H1 (cell line): ENCODE measurements around the gene LAMC3. TPM values are rescaled to one million over a fixed set of nuclear protein-coding genes. Genes with fewer than 3 reads are reported as not detected.

ENCODE experiments used
- CTCF ChIA-PET: fragments of 300-600 bp; sonication (Branson Sonifier 250); formaldehyde crosslinking; loops from one replicate; lab custom pipeline; 2021; ENCODE audit not compliant: partially characterized antibody; lab: Charles Lee
- POLR2A ChIA-PET: fragments of 300-600 bp; sonication (Branson Sonifier 250); formaldehyde crosslinking; loops from one replicate; lab custom pipeline; 2021; ENCODE audit warnings: inconsistent platforms; ENCODE audit not compliant: partially characterized antibody; lab: Charles Lee
- DNase-seq, 2 experiments: peaks; one replicate each; pipeline versions ENCODE4 v3.0.0 to v3.0.0-alpha.2; 2010 to 2022; ENCODE audit warnings: low spot score in 2 of 2, low read depth in 1 of 2, mixed read lengths in 1 of 2
- FAIRE-seq: peaks from 2 replicates; lab custom pipeline; 2011; peaks lifted over from hg19 to GRCh38; lab: Jason Lieb, UNC
- H2AFZ ChIP-seq: 2 replicates; pipeline ENCODE4 v1.8.1; 2012; ENCODE audit warnings: low read length, inconsistent platforms
- H2AK5ac ChIP-seq: 2 replicates; pipeline ENCODE4 v1.6.1; 2013; ENCODE audit warnings: low read depth, low read length
- H2BK120ac ChIP-seq: replicated peaks from 2 replicates; pipeline ENCODE3; 2013; ENCODE audit warnings: low read depth, low read length, inconsistent platforms
- H2BK12ac ChIP-seq: 2 replicates; pipeline ENCODE4 v1.6.1; 2013; ENCODE audit warnings: low read depth, low read length
- H2BK15ac ChIP-seq: 2 replicates; pipeline ENCODE4 v1.6.1; 2013; ENCODE audit warnings: low read length
- H2BK20ac ChIP-seq: 2 replicates; pipeline ENCODE4 v1.6.1; 2013; ENCODE audit warnings: low read length
- H2BK5ac ChIP-seq: 2 replicates; pipeline ENCODE4 v1.6.1; 2013; ENCODE audit warnings: low read depth, low read length
- H3K14ac ChIP-seq: 2 replicates; pipeline ENCODE4 v1.6.1; 2013; ENCODE audit warnings: inconsistent platforms; ENCODE audit not compliant: insufficient read length
- H3K18ac ChIP-seq: 2 replicates; pipeline ENCODE4 v1.6.1; 2013; ENCODE audit warnings: low read length; ENCODE audit errors: extremely low read depth
- H3K23ac ChIP-seq: 2 replicates; pipeline ENCODE4 v1.6.1; 2013; ENCODE audit warnings: inconsistent platforms; ENCODE audit not compliant: insufficient read length
- H3K23me2 ChIP-seq: 2 replicates; pipeline ENCODE4 v1.6.1; 2013; ENCODE audit warnings: low read depth, low read length
- H3K27ac ChIP-seq: 2 replicates; pipeline ENCODE4 v1.6.1; 2011; ENCODE audit warnings: low read depth, low read length, inconsistent platforms
- H3K27me3 ChIP-seq, 4 experiments: replicated peaks in 1 of 4; 1 replicate in 1 of 4; 2 replicates in 3 of 4; pipeline versions ENCODE4 v1.6.1 to v1.8.1; 2011 to 2013; ENCODE audit warnings: low read length in 3 of 4, mild to moderate bottlenecking in 3 of 4, inconsistent platforms in 2 of 4, mixed read lengths in 2 of 4, moderate library complexity in 1 of 4; ENCODE audit not compliant: control insufficient read depth in 3 of 4, insufficient read depth in 3 of 4; ENCODE audit errors: extremely low read depth in 1 of 4
- H3K36me3 ChIP-seq, 4 experiments: 2 replicates each; pipeline versions ENCODE4 v1.6.1 to v1.8.1; 2011 to 2013; ENCODE audit warnings: mild to moderate bottlenecking in 4 of 4, low read length in 3 of 4, moderate library complexity in 2 of 4, control low read depth in 1 of 4, inconsistent platforms in 1 of 4; ENCODE audit not compliant: insufficient read depth in 4 of 4, control insufficient read depth in 2 of 4
- H3K4ac ChIP-seq: replicated peaks from 2 replicates; pipeline ENCODE3; 2013; ENCODE audit warnings: low read length, low read depth, mixed read lengths, inconsistent platforms; ENCODE audit not compliant: insufficient read length
- H3K4me1 ChIP-seq, 4 experiments: replicated peaks in 1 of 4; 1 replicate in 1 of 4; 2 replicates in 3 of 4; pipeline versions ENCODE4 v1.6.1 to v1.8.1; 2011 to 2013; ENCODE audit warnings: low read length in 3 of 4, inconsistent platforms in 2 of 4, mixed read lengths in 1 of 4; ENCODE audit not compliant: insufficient read depth in 4 of 4, control insufficient read depth in 3 of 4
- H3K4me2 ChIP-seq, 2 experiments: 2 replicates each; pipeline versions ENCODE4 v1.6.1 to v1.8.1; 2011 to 2013; ENCODE audit warnings: low read depth in 2 of 2, low read length in 2 of 2, control low read depth in 1 of 2, inconsistent platforms in 1 of 2, mild to moderate bottlenecking in 1 of 2; ENCODE audit not compliant: insufficient read depth in 1 of 2
- H3K4me3 ChIP-seq, 4 experiments: fragments of 200-600, 300-600 bp in 1 of 4; sonication (generic), shearing (Covaris generic), sonication (Bioruptor Twin) in 1 of 4; 2 replicates each; pipeline versions ENCODE4 v1.5.1 to v1.8.1; 2011 to 2016; ENCODE audit warnings: low read length in 4 of 4, low read depth in 3 of 4, control low read depth in 2 of 4, inconsistent platforms in 2 of 4, mild to moderate bottlenecking in 2 of 4, mixed read lengths in 1 of 4, moderate library complexity in 1 of 4; ENCODE audit not compliant: insufficient read depth in 2 of 4; ENCODE audit errors: extremely low read depth in 1 of 4
- H3K56ac ChIP-seq: replicated peaks from 2 replicates; pipeline ENCODE3; 2013; ENCODE audit warnings: low read depth, mild to moderate bottlenecking, mixed read lengths, low read length, inconsistent platforms; ENCODE audit not compliant: insufficient read length
- H3K79me1 ChIP-seq: 2 replicates; pipeline ENCODE4 v1.6.1; 2013; ENCODE audit warnings: low read depth, low read length, control low read depth
- H3K79me2 ChIP-seq, 2 experiments: 2 replicates each; pipeline versions ENCODE4 v1.6.1 to v1.8.1; 2012 to 2013; ENCODE audit warnings: low read length in 2 of 2, mild to moderate bottlenecking in 2 of 2, inconsistent platforms in 1 of 2; ENCODE audit not compliant: insufficient read depth in 2 of 2, control insufficient read depth in 1 of 2
- H3K9ac ChIP-seq, 4 experiments: replicated peaks in 1 of 4; 1 replicate in 1 of 4; 2 replicates in 3 of 4; pipeline versions ENCODE4 v1.6.1 to v1.8.1; 2011 to 2013; ENCODE audit warnings: low read depth in 3 of 4, low read length in 3 of 4, control low read depth in 2 of 4, mild to moderate bottlenecking in 2 of 4, moderate library complexity in 2 of 4, inconsistent platforms in 1 of 4; ENCODE audit errors: extremely low read depth in 1 of 4
- H3K9me3 ChIP-seq, 2 experiments: 2 replicates each; pipeline versions ENCODE4 v1.6.1 to v1.8.1; 2012 to 2013; ENCODE audit warnings: mild to moderate bottlenecking in 2 of 2, moderate library complexity in 2 of 2, control low read depth in 1 of 2, inconsistent platforms in 1 of 2, low read depth in 1 of 2, low read length in 1 of 2, mixed read lengths in 1 of 2; ENCODE audit not compliant: insufficient read depth in 2 of 2
- H4K20me1 ChIP-seq, 2 experiments: replicated peaks in 1 of 2; 2 replicates each; pipeline versions ENCODE3 to v1.8.1; 2011 to 2013; ENCODE audit warnings: inconsistent platforms in 2 of 2, low read length in 2 of 2, mild to moderate bottlenecking in 1 of 2; ENCODE audit not compliant: insufficient read depth in 2 of 2, control insufficient read depth in 1 of 2
- H4K5ac ChIP-seq: 2 replicates; pipeline ENCODE4 v1.6.1; 2013; ENCODE audit warnings: low read length, low read depth, mixed read lengths, inconsistent platforms; ENCODE audit not compliant: insufficient read length
- H4K8ac ChIP-seq: 2 replicates; pipeline ENCODE4 v1.8.0; 2013; ENCODE audit warnings: mild to moderate bottlenecking, moderate library complexity, low read length, inconsistent platforms; ENCODE audit not compliant: insufficient read depth; ENCODE audit errors: extremely low read depth
- H4K91ac ChIP-seq: replicated peaks from 2 replicates; pipeline ENCODE3; 2013; ENCODE audit warnings: low read length, mixed read lengths, inconsistent platforms; ENCODE audit not compliant: insufficient read length
- EP300 ChIP-seq, 2 experiments: IDR thresholded peaks; 1 replicate in 1 of 2; 2 replicates in 1 of 2; pipeline ENCODE4 v1.6.1; 2011 to 2012; ENCODE audit warnings: low read depth in 2 of 2, low read length in 2 of 2, mild to moderate bottlenecking in 2 of 2, borderline replicate concordance in 1 of 2, inconsistent platforms in 1 of 2, moderate library complexity in 1 of 2
- FOSL1 ChIP-seq: IDR thresholded peaks from 2 replicates; pipeline ENCODE4 v1.6.1; 2011; ENCODE audit warnings: mild to moderate bottlenecking, low read depth, low read length, moderate library complexity; ENCODE audit not compliant: insufficient read depth
- KDM4A ChIP-seq: IDR thresholded peaks from one replicate; pipeline ENCODE4 v1.7.1; 2012; ENCODE audit warnings: low read depth, mild to moderate bottlenecking, moderate library complexity, low read length, inconsistent platforms; ENCODE audit not compliant: severe bottlenecking
- MAFK ChIP-seq: IDR thresholded peaks from 2 replicates; pipeline ENCODE4 v1.6.1; 2012; ENCODE audit warnings: low read depth, mild to moderate bottlenecking, improper control_type of control experiment, low read length
- ZNF274 ChIP-seq: IDR thresholded peaks from 2 replicates; pipeline ENCODE4 v1.7.0; 2012; ENCODE audit warnings: low read length, borderline replicate concordance; ENCODE audit errors: extremely low read depth
- WGBS, 2 experiments: shearing (Covaris generic) in 1 of 2; methylation state at CpG; one replicate each; pipeline versions ENCODE4 v1.1.6 to v1.1.7; 2013 to 2015; ENCODE audit warnings: low lambda C conversion rate in 2 of 2, mixed read lengths in 2 of 2, inconsistent platforms in 1 of 2, low coverage in 1 of 2, missing lambda C conversion rate in 1 of 2; ENCODE audit not compliant: insufficient replicate concordance in 2 of 2, insufficient coverage in 1 of 2, insufficient read length in 1 of 2; ENCODE audit errors: extremely low coverage in 1 of 2, missing lambda C conversion rate in 1 of 2; 5-methylcytosine and 5-hydroxymethylcytosine counted together
- polyA plus RNA-seq, 7 experiments: library from polyadenylated mRNA; depleted of rRNA in 3 of 7; stranded (reverse) in 5 of 7; unstranded in 2 of 7; fragments of >200 nt in 5 of 7; fragments of 200-250 nt in 2 of 7; gene quantifications; 1 replicate in 5 of 7; 2 replicates in 1 of 7; 4 replicates in 1 of 7; pipeline versions ENCODE4 v1.2.1 to v1.2.3, GENCODE V29; 2011 to 2013; ENCODE audit warnings: missing spikeins in 2 of 7, mixed read lengths in 2 of 7
- total RNA-seq: library from RNA; stranded (reverse); fragmentation: NEBNext Ultra II Directional; extraction: Animal tissue kit (Norgen Biotek cat#: 25700); gene quantifications from 2 replicates; pipeline ENCODE4 v1.2.1, GENCODE V29; 2021
- TF ChIP-seq, protein P1 (sequence below): IDR thresholded peaks from 2 replicates; pipeline ENCODE4 v1.6.1; 2012; ENCODE audit warnings: low read length, inconsistent platforms

The LAMC3 gene
- total and polyA plus RNA-seq, 2 of the 8 experiments (the other 6 are each of a cell fraction or from before 2014, with no cell fraction given): 9.3 to 12.3 TPM

DNA sequence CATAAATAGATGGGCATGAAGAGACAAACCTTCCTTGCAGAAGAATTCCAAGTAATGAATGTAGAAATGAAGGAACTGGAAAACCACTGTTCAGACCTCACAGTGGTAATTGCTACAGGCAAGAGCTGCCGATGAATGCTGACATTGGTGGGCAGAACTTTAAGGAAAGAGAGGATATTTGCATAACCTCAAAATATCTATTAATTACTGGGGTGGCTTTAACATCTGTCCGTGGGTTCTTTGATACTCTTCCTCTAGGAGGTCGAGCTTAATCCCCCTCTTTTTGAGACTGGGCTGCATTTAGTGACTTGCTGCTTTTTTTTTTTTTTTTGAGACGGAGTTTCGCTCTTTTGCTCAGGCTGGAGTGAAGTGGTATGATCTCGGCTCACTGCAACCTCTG, 34.7 kb downstream of the LAMC3 start:
- no peak for FAIRE-seq
- Histone ChIP-seq H3K4me3 (no peak overlapping the region), H3K9ac (no peak overlapping the region), H2BK5ac (no peak overlapping the region), H4K91ac (no peak overlapping the region), H3K4me2 (no peak overlapping the region), H3K23me2 (no peaks in the 10 kb centered on the region; the same call in 1 of the 2 replicates), H2BK12ac (no peak overlapping the region), H3K27me3 (no peaks in the 10 kb centered on the region), H3K79me1 (no peaks in the 10 kb centered on the region), H3K4ac (no peak overlapping the region), H3K18ac (no peak overlapping the region), H4K8ac (no peak overlapping the region), H2BK15ac (no peak overlapping the region), H4K5ac (no peak overlapping the region), H2BK20ac (no peak overlapping the region), H4K20me1 (peaks cover 0 to 3% of the 10 kb centered on the region in 2 experiments), H2AFZ (no peak overlapping the region), H3K9me3 (no peaks in the 10 kb centered on the region; a peak in 1 of 4 replicates), H2AK5ac (no peak overlapping the region), H3K14ac (no peak overlapping the region), H3K36me3 (peaks cover 0 to 3% (median 0%) of the 10 kb centered on the region in 4 experiments; a peak in 3 of 8 replicates), H3K56ac (no peak overlapping the region), H3K4me1 (no peaks in the 10 kb centered on the region; a peak in 2 of 7 replicates), H3K27ac (no peak overlapping the region), H3K79me2 (no peaks in the 10 kb centered on the region), H2BK120ac (no peak overlapping the region), H3K23ac (no peak overlapping the region)
- 47% methylated on average over 3 of the region's 6 CpGs; no CpG with 5 or more reads in 1 of the 2 experiments for WGBS, 2 experiments
- ChIA-PET POLR2A (no interaction called here), CTCF (interaction anchor here (0.7 to 1.6 kb wide), 11 partner anchors 8 to 190 kb away, joined by 3 to 7 read pairs (median 4); no protein-coding TSS in a partner anchor)
- TF ChIP-seq MAFK (no peak), FOSL1 (no peak), ZNF274 (no peak), KDM4A (no peak), EP300 (IDR thresholded peaks at IDR 0.05; ENCODE audit: borderline replicate concordance in 1 of 2, low read depth in 2 of 2, low read length in 2 of 2) (no peak)
- TF ChIP-seq, protein P1, sequence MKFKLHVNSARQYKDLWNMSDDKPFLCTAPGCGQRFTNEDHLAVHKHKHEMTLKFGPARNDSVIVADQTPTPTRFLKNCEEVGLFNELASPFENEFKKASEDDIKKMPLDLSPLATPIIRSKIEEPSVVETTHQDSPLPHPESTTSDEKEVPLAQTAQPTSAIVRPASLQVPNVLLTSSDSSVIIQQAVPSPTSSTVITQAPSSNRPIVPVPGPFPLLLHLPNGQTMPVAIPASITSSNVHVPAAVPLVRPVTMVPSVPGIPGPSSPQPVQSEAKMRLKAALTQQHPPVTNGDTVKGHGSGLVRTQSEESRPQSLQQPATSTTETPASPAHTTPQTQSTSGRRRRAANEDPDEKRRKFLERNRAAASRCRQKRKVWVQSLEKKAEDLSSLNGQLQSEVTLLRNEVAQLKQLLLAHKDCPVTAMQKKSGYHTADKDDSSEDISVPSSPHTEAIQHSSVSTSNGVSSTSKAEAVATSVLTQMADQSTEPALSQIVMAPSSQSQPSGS: no peak
- DNase-seq: no peak
